HepG2 (cell line): ENCODE results near the gene FLOT2. TPM values are rescaled to one million over a fixed set of nuclear protein-coding genes. Genes with fewer than 3 reads are reported as not detected.
"Not testable (repeated sequence)": the region's sequence is repeated elsewhere in the genome, so short reads cannot be mapped to it uniquely, and the experiment has no call there.

Source experiments
- ATAC-seq: fragments of 200-7000 bp; cut with Tn5 transposase; 3 replicates; pipeline ENCODE4 v1.9.1; 2020; ENCODE audit warnings: mild to moderate bottlenecking, moderate library complexity
- BruUV-seq: library from RNA; stranded (reverse); fragments of 400-500 nt; replicated peaks from 2 replicates; lab custom pipeline; 2021; lab: Mats Ljungman, UMichigan
- CTCF ChIA-PET: fragments of 300-600 bp; formaldehyde crosslinking; extraction: SDS; loops from one replicate; lab custom pipeline; 2021; ENCODE audit warnings: low total read pairs, inconsistent platforms, low intra/inter-chr PET ratio; lab: Yijun Ruan, JAX
- POLR2A ChIA-PET: fragments of 350-600 bp; sonication (Branson Sonifier 250); formaldehyde crosslinking; loops from one replicate; lab custom pipeline; 2020; ENCODE audit warnings: antibody characterized with exemption, inconsistent platforms; lab: Yijun Ruan, JAX
- DNase-seq: peaks from one replicate; pipeline ENCODE4 v3.0.0-alpha.2; 2015; ENCODE audit warnings: low spot score
- FAIRE-seq: peaks from 3 replicates; lab custom pipeline; 2011; peaks lifted over from hg19 to GRCh38; lab: Jason Lieb, UNC
- H2AFZ ChIP-seq: one replicate; pipeline ENCODE4 v1.6.1; 2011; ENCODE audit warnings: low read length, inconsistent platforms
- H3K27ac ChIP-seq: fragments of 300-600 bp; 3 replicates; pipeline ENCODE4 v1.8.0; 2011; ENCODE audit warnings: mixed run types, mild to moderate bottlenecking, mixed read lengths, low read length, inconsistent platforms; ENCODE audit not compliant: insufficient read depth; ENCODE audit errors: extremely low read length
- H3K27me3 ChIP-seq, 2 experiments: fragments of 200-600 bp in 1 of 2; 2 replicates in 1 of 2; 3 replicates in 1 of 2; pipeline versions ENCODE4 v1.6.0 to v1.8.0; 2011; ENCODE audit warnings: low read length in 2 of 2, mild to moderate bottlenecking in 2 of 2, moderate library complexity in 2 of 2, inconsistent platforms in 1 of 2; ENCODE audit not compliant: insufficient read depth in 2 of 2, control insufficient read depth in 1 of 2
- H3K36me3 ChIP-seq, 2 experiments: fragments of 200-600 bp in 1 of 2; replicated peaks in 1 of 2; 2 replicates in 1 of 2; 3 replicates in 1 of 2; pipeline versions ENCODE4 v1.5.1 to v1.8.0; 2011; ENCODE audit warnings: low read length in 2 of 2, inconsistent platforms in 1 of 2; ENCODE audit not compliant: insufficient read depth in 2 of 2, control insufficient read depth in 1 of 2
- H3K4me1 ChIP-seq: 2 replicates; pipeline ENCODE4 v1.5.1; 2012; ENCODE audit warnings: low read length, inconsistent platforms; ENCODE audit not compliant: insufficient read depth
- H3K4me2 ChIP-seq: 2 replicates; pipeline ENCODE4 v1.6.0; 2011; ENCODE audit warnings: low read depth, low read length, inconsistent platforms
- H3K4me3 ChIP-seq, 3 experiments: fragments of 200-600 bp in 1 of 3; sonication (generic), shearing (Covaris generic) in 1 of 3; replicated peaks in 1 of 3; 2 replicates each; pipeline ENCODE4 v1.5.1; 2011 to 2016; ENCODE audit warnings: low read length in 3 of 3, inconsistent platforms in 2 of 3, low read depth in 2 of 3, mild to moderate bottlenecking in 2 of 3, control low read depth in 1 of 3, mixed read lengths in 1 of 3; ENCODE audit not compliant: insufficient read depth in 1 of 3
- H3K79me2 ChIP-seq: one replicate; pipeline ENCODE4 v1.6.1; 2011; ENCODE audit warnings: low read length, inconsistent platforms; ENCODE audit not compliant: insufficient read depth
- H3K9ac ChIP-seq: 2 replicates; pipeline ENCODE4 v1.6.0; 2011; ENCODE audit warnings: mild to moderate bottlenecking, low read depth, low read length, inconsistent platforms; ENCODE audit not compliant: insufficient read depth
- H3K9me3 ChIP-seq: 2 replicates; pipeline ENCODE4 v1.5.1; 2012; ENCODE audit warnings: mild to moderate bottlenecking, low read length
- H4K20me1 ChIP-seq: 2 replicates; pipeline ENCODE4 v1.6.0; 2011; ENCODE audit warnings: inconsistent platforms, mild to moderate bottlenecking, low read length, moderate library complexity; ENCODE audit not compliant: insufficient read depth
- FOXK1 ChIP-seq: sonication (generic); formaldehyde crosslinking; IDR thresholded peaks from 2 replicates; pipeline ENCODE4 v1.4.0; 2020; ENCODE audit warnings: low read depth, missing genetic modification reagents, borderline replicate concordance
- SKI ChIP-seq: fragments of 450-650 bp; IDR thresholded peaks from one replicate; pipeline ENCODE4 v1.6.1; 2018; ENCODE audit warnings: mild to moderate bottlenecking; ENCODE audit not compliant: partially characterized antibody
- STAG1 ChIP-seq: sonication (generic); formaldehyde crosslinking; IDR thresholded peaks from 2 replicates; pipeline ENCODE4 v1.4.0; 2020; ENCODE audit warnings: missing genetic modification reagents
- WGBS: methylation state at CpG from one replicate; pipeline ENCODE4 v1.1.6; 2017; ENCODE audit warnings: low lambda C conversion rate; 5-methylcytosine and 5-hydroxymethylcytosine counted together
- in situ Hi-C: cut with HindIII; loops from 2 replicates; pipeline ENCODE4 v1.10.0; 2017; ENCODE audit warnings: low pct_unique_long_range_greater_than_20kb; ENCODE audit not compliant: extremely low pct_ligation_motif_present
- intact Hi-C: fragments of 100-400 bp; cut with micrococcal nuclease; formaldehyde crosslinking; loops from one replicate; pipeline ENCODE4 v1.10.0; 2022; ENCODE audit not compliant: unreplicated experiment
- polyA plus RNA-seq, 8 experiments: library from polyadenylated mRNA; depleted of rRNA in 3 of 8; stranded (reverse) in 7 of 8; unstranded in 1 of 8; fragments of >200 nt; fragmentation: Illumina TruSeq in 4 of 8; extraction: Trizol in 4 of 8; gene quantifications; 2 replicates each; pipeline versions ENCODE4 v1.2.1 to v1.2.3, GENCODE V29; 2011 to 2016; ENCODE audit warnings: low read depth in 4 of 8, missing spikeins in 1 of 8, mixed read lengths in 1 of 8; ENCODE audit not compliant: insufficient read depth in 1 of 8
- total RNA-seq, 5 experiments: library from RNA; depleted of rRNA; stranded (reverse); fragments of >200 nt; fragmentation: Illumina TruSeq; extraction: Trizol; gene quantifications; 2 replicates each; pipeline ENCODE4 v1.2.3, GENCODE V29; 2016; ENCODE audit warnings: low read depth in 1 of 5
- TF ChIP-seq, protein P1 (sequence below): sonication (generic); formaldehyde crosslinking; IDR thresholded peaks from 2 replicates; pipeline ENCODE4 v1.5.0; 2020; ENCODE audit warnings: mild to moderate bottlenecking, missing genetic modification reagents, moderate library complexity

FLOT2 gene
- total and polyA plus RNA-seq, 2 of the 13 experiments (the other 11 are each of a cell fraction or from before 2014, with no cell fraction given): 54.3 to 54.5 TPM

DNA sequence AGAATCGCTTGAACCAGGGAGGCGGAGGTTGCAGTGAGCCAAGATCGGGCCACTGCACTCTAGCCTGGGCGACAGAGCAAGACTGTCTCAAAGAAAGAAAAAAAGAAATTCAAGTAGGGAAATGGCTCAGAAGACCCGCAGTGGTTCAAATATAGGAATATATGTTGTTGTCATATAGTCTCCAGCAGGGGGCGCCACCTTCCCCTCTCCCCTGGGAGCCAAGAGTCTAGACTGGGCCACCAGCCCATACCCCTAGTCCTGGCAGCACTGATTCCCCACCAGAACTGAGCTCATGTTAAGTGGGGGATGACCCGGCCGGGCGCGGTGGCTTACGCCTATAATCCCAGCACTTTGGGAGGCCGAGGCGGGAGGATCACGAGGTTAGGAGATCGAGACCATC is 48.9 kb downstream of the FLOT2 start:
- not testable (repeated sequence) for BruUV-seq

DNA sequence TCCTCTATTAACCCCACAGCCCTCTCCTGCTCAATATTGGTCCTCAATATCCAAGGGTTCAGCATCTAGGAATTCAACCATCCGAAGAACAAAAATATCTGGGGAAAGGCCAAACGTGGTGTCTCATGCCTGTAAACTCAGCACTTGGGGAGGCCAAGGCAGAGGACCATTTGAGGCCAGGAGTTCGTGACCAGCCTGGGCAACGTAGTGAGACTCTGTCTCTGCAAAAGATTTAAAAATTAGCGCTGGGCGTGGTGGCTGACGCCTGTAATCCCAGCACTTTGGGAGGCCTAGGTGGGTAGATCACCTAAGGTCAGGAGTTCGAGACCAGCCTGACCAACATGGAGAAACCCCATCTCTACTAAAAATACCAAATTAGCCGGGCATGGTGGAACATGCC is 50.8 kb downstream of the FLOT2 start:
- BruUV-seq, H3K79me2 ChIP-seq, H3K4me3 ChIP-seq, intact Hi-C loops, DNase-seq, H3K27me3 ChIP-seq, H4K20me1 ChIP-seq, FAIRE-seq, H3K36me3 ChIP-seq, H2AFZ ChIP-seq, ATAC-seq, H3K27ac ChIP-seq, H3K4me2 ChIP-seq, H3K9me3 ChIP-seq, H3K9ac ChIP-seq, in situ Hi-C loops, POLR2A ChIA-PET: not testable (repeated sequence)
- WGBS: 71% methylated on average over 9 of the region's 9 CpGs
- peaks cover 29% of the 10 kb centered on the region for H3K4me1 ChIP-seq
- CTCF ChIA-PET: interaction anchor here (0.8 kb wide), 1 partner anchor 56 kb away, joined by 3 read pairs; the partner anchor contains the start of gene DHRS13

More for the DNA sequence above, 48.9 kb downstream of the FLOT2 start:
- FAIRE-seq, H3K4me2 ChIP-seq, DNase-seq, H3K27ac ChIP-seq, H2AFZ ChIP-seq, H3K36me3 ChIP-seq, H3K9me3 ChIP-seq, H4K20me1 ChIP-seq, H3K9ac ChIP-seq, intact Hi-C loops, in situ Hi-C loops, H3K79me2 ChIP-seq, H3K4me3 ChIP-seq, POLR2A ChIA-PET, H3K27me3 ChIP-seq: not testable (repeated sequence)
- WGBS: 83% methylated on average over 15 of the region's 15 CpGs
- CTCF ChIA-PET: interaction anchor here (1.3 to 2.1 kb wide), 2 partner anchors 30 to 54 kb away, joined by 4 to 9 read pairs; partner anchors contain the start of gene DHRS13
- peak; percentile 20 for TF ChIP-seq SKI
- TF ChIP-seq, protein P1, sequence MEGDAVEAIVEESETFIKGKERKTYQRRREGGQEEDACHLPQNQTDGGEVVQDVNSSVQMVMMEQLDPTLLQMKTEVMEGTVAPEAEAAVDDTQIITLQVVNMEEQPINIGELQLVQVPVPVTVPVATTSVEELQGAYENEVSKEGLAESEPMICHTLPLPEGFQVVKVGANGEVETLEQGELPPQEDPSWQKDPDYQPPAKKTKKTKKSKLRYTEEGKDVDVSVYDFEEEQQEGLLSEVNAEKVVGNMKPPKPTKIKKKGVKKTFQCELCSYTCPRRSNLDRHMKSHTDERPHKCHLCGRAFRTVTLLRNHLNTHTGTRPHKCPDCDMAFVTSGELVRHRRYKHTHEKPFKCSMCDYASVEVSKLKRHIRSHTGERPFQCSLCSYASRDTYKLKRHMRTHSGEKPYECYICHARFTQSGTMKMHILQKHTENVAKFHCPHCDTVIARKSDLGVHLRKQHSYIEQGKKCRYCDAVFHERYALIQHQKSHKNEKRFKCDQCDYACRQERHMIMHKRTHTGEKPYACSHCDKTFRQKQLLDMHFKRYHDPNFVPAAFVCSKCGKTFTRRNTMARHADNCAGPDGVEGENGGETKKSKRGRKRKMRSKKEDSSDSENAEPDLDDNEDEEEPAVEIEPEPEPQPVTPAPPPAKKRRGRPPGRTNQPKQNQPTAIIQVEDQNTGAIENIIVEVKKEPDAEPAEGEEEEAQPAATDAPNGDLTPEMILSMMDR (CRISPR knock-in tag): peak; percentile 55
- peak; percentile 17; the same call in 1 of the 2 replicates for TF ChIP-seq FOXK1 (CRISPR knock-in tag)
- TF ChIP-seq STAG1 (CRISPR knock-in tag): peak; percentile 30
- peaks cover 19% of the 10 kb centered on the region for H3K4me1 ChIP-seq
- ATAC-seq: peak; percentile 70
